Astrocyte of the spinal cord (primary cell): ENCODE data around the gene TEX14.
"Not testable (repeated sequence)": the region's sequence is repeated elsewhere in the genome, so short reads cannot be mapped to it uniquely, and the experiment has no call there.

Source experiments
- DNase-seq: peaks from one replicate; pipeline ENCODE4 v3.0.0; 2011; ENCODE audit warnings: low read depth, low spot score
- H3K4me3 ChIP-seq: 2 replicates; pipeline ENCODE4 v1.5.1; 2011; ENCODE audit warnings: low read depth, mild to moderate bottlenecking, low read length, moderate library complexity
- in situ Hi-C: cut with HindIII; loops from 2 replicates; pipeline ENCODE4 v1.10.0; 2017; ENCODE audit warnings: low sequenced_read_pairs
- TF ChIP-seq, protein P1 (sequence below): IDR thresholded peaks from 2 replicates; pipeline ENCODE4 v1.5.1; 2012; ENCODE audit warnings: low read depth, mild to moderate bottlenecking, low read length, inconsistent platforms

Gene TEX14

DNA sequence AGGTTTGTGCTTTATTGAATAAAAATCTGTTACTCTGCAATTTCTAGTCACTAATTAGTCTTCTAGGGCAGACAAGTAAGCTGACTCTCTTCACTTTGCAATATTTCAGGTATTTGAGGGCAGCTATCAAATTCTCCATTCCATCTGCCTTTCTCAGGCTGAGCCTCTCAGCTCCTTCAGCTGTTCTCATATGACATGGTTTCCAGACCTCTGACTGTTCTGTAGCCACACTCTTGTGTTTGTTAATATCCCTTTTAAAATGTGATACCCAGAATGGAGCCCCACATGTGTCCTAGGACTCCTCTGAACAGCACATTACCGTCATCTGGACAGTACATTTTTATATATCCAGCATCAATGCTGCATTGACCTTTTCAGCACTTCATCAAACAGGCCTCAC is 131.3 kb downstream of the TEX14 start:
- DNase-seq, result no peak
- TF ChIP-seq, protein P1, sequence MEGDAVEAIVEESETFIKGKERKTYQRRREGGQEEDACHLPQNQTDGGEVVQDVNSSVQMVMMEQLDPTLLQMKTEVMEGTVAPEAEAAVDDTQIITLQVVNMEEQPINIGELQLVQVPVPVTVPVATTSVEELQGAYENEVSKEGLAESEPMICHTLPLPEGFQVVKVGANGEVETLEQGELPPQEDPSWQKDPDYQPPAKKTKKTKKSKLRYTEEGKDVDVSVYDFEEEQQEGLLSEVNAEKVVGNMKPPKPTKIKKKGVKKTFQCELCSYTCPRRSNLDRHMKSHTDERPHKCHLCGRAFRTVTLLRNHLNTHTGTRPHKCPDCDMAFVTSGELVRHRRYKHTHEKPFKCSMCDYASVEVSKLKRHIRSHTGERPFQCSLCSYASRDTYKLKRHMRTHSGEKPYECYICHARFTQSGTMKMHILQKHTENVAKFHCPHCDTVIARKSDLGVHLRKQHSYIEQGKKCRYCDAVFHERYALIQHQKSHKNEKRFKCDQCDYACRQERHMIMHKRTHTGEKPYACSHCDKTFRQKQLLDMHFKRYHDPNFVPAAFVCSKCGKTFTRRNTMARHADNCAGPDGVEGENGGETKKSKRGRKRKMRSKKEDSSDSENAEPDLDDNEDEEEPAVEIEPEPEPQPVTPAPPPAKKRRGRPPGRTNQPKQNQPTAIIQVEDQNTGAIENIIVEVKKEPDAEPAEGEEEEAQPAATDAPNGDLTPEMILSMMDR, result no peak
- H3K4me3 ChIP-seq, result no peak overlapping the region
- in situ Hi-C loops, result no loop called here

DNA sequence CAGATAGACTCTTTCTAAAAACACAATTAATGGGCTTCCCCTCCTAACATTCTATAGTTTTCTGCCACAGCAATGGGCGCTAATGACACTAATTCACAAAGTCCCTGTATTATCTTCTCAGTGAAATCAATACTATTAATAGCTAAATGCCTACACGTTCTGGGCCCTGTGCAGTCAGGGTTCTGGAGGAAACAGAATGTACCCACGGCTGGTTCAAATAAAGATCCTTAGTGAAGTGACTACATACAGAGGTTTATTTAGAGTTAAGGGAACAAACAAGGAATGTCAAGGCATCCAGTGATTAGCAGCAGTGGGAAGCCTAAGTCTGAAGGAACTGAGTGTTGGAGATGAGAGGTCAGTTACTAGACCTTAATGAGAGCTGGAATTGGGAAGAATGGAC is 133.9 kb downstream of the TEX14 start:
- no peak for DNase-seq
- H3K4me3 ChIP-seq, result no peak overlapping the region
- TF ChIP-seq, protein P1, result no peak
- in situ Hi-C loops, result no loop called here

DNA sequence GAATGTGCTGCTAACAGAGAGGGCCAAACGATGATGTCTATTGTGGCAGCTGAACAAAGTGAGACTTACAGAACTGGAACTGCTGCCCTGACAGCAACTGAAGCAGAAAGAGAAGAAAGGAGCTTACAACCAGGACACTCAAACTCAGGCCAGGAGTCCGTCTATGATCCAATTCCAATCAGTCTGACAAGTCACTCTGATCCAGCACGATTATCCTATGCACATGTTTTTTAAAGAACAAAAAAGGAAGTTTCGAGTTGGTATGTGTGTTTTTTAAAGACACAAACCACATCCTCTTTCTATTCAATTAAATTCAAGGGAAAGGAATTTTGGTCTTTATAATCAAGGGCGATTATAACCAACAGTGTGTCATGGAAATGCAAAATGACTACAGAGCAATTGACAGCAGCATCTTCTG is 135.0 kb downstream of the TEX14 start:
- H3K4me3 ChIP-seq, result no peak overlapping the region
- in situ Hi-C loops, result no loop called here
- TF ChIP-seq, protein P1, result no peak
- peak; percentile 16 for DNase-seq

DNA sequence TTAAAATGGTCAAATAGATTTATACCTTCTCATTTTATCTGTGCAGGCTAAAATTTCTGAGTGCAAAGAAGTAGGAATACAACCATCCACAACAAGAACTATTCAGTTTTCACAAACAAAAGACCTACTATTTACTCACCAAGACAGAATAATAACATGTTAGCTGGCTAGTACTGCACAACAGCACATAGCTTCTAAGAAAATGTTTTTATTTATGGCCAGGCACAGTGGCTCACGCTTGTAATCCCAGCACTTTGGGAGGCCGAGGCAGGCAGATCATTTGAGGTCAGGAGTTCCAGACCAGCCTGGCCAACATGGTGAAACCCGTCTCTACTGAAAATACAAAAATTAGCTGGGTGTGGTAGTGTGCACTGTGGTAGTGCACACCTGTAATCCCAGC is 136.7 kb downstream of the TEX14 start:
- H3K4me3 ChIP-seq, DNase-seq, in situ Hi-C loops: not testable (repeated sequence)

DNA sequence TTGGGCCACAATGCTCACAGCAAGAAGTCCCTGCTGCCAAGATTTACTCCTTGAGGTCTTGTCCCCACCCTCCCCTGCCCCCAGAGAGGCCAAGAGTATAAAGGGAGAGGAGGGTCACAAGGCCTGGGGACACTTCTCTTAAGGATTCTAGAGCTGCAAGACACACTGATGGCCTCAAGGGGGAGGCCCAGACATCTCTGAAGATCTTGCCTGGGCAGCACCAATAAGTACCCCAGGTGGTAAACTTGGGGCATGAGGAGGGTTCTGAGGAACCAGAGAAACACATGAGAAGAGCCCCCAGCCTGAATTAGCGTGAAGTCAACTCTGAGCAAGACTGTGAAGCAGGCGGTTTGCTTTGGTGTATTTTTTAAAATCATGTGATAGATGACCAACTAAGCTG is 150.6 kb downstream of the TEX14 start:
- no peak overlapping the region for H3K4me3 ChIP-seq
- TF ChIP-seq, protein P1, result peak; percentile 39
- DNase-seq, result no peak
- in situ Hi-C loops, result no loop called here

DNA sequence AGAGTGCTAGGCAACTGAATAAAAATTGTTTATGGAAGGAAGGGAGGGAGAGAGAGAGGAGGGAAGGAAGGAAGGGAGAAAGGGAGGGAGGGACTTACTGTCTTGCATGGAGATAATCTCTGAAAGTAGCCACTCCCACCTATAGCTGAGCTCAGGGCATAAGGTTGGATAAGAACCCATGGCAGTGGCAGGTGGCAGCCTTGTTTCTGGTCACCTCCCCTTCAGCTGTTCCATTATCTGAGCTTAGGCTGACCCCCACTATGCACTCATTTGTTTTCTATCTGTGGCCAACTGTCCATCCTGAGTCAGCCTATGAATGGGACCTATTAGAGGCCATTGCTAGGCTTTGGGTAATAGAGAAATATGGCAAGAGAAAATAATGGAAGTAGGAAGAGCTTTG is 152.1 kb downstream of the TEX14 start:
- no peak for DNase-seq
- TF ChIP-seq, protein P1, result no peak
- in situ Hi-C loops, result no loop called here
- H3K4me3 ChIP-seq, result no peak overlapping the region

DNA sequence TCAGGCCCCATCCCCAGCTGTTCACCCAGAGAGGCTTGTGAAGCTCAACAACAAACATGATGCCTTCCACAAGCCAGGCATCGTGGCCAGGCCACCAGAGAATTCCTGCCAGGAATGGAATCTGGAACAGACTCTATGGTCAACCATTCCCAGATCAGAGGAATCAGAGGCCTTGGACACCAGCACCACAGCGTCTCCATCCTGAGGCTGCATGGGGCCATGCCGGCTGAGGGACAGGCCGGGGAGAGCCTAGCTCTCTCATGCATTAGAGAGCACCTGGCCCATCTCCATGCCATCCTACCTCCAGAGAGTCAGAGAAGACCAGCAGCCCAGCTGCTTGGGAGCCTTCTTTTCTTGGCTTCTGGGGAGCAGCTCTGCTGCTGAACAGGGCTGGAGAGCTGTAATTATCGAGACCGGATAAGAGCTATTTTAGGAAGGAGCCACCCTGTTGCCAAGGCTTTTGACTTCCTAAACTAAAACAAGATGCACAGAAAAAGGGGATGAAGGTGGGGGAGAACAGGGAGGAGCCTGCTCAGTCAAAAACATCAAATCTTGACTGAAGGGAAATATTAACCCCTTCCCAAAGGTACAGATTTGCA is 152.9 kb downstream of the TEX14 start:
- in situ Hi-C loops, result no loop called here
- H3K4me3 ChIP-seq, result no peak overlapping the region
- TF ChIP-seq, protein P1, result no peak
- DNase-seq, result no peak
